Caki2 (cell line): ENCODE results near the gene PMVK. TPM values are rescaled to one million over a fixed set of nuclear protein-coding genes. Genes with fewer than 3 reads are reported as not detected.
"Not testable (repeated sequence)": the region's sequence is repeated elsewhere in the genome, so short reads cannot be mapped to it uniquely, and the experiment has no call there.

Source experiments
- DNase-seq: peaks from one replicate; pipeline ENCODE4 v3.0.0-alpha.2; 2015; ENCODE audit warnings: low read depth
- in situ Hi-C: cut with HindIII; loops from 2 replicates; pipeline ENCODE4 v1.10.0; 2016; ENCODE audit warnings: low sequenced_read_pairs, low pct_unique_long_range_greater_than_20kb, mixed read lengths
- total RNA-seq: library from RNA; depleted of rRNA; stranded (reverse); fragments of >200 nt; shearing (Covaris generic); gene quantifications from 2 replicates; pipeline ENCODE4 v1.2.3, GENCODE V29; 2014; ENCODE audit warnings: low replicate concordance

PMVK gene
- total RNA-seq, 1 experiment from 2014 or later, result 49.9 TPM

GRCh38 chr1:154937085-154937987 lies 817 bp upstream of the PMVK start:
- in situ Hi-C loops, result no loop called here
- peak; percentile 94 for DNase-seq

GRCh38 chr1:154935749-154936554 lies 567 bp downstream of the PMVK start:
- no peak for DNase-seq
- in situ Hi-C loops, result no loop called here

GRCh38 chr1:154934358-154934948 lies 2.1 kb downstream of the PMVK start:
- in situ Hi-C loops, result no loop called here
- DNase-seq, result no peak

- peak; percentile 76 for DNase-seq
- in situ Hi-C loops, result no loop called here
Measured at GRCh38 chr1:154931940-154932487, 4.5 kb downstream of the PMVK start.

GRCh38 chr1:154926201-154926600 lies 10.3 kb downstream of the PMVK start:
- DNase-seq, result no peak
- in situ Hi-C loops, result no loop called here

GRCh38 chr1:154925335-154926170 lies 11.0 kb downstream of the PMVK start:
- DNase-seq, result no peak
- in situ Hi-C loops, result no loop called here

- DNase-seq, result no peak
- in situ Hi-C loops, result no loop called here
Measured at GRCh38 chr1:154923695-154924094, 12.8 kb downstream of the PMVK start.

GRCh38 chr1:154913273-154913672 lies 23.2 kb downstream of the PMVK start:
- in situ Hi-C loops, result no loop called here
- no peak for DNase-seq

- no peak for DNase-seq
- in situ Hi-C loops, result no loop called here
Measured at GRCh38 chr1:154912755-154913154, 23.8 kb downstream of the PMVK start.

- DNase-seq, result no peak
- in situ Hi-C loops, result no loop called here
Measured at GRCh38 chr1:154911691-154912550, 24.6 kb downstream of the PMVK start.

GRCh38 chr1:154910851-154911250 lies 25.7 kb downstream of the PMVK start:
- in situ Hi-C loops, result no loop called here

GRCh38 chr1:154908937-154909336 lies 27.6 kb downstream of the PMVK start:
- no peak for DNase-seq
- in situ Hi-C loops, result no loop called here

More at GRCh38 chr1:154910851-154911250, 25.7 kb downstream of the PMVK start:
- no peak for DNase-seq

- in situ Hi-C loops, DNase-seq: not testable (repeated sequence)
Measured at GRCh38 chr1:154908129-154908528, 28.4 kb downstream of the PMVK start.

GRCh38 chr1:154906621-154907081 lies 29.9 kb downstream of the PMVK start:
- no peak for DNase-seq
- in situ Hi-C loops, result no loop called here

- in situ Hi-C loops, result no loop called here
- no peak for DNase-seq
Measured at GRCh38 chr1:154902938-154903566, 33.5 kb downstream of the PMVK start.

GRCh38 chr1:154901591-154901990 lies 34.9 kb downstream of the PMVK start:
- in situ Hi-C loops, result no loop called here
- DNase-seq, result no peak
